Suppressor macrophage treated with lipopolysaccharide for 4 hours (primary cell): ENCODE measurements around the gene SLC25A25.
A peak's percentile ranks its signal among the peaks of the same experiment; 100 is the strongest.

Source experiments
- DNase-seq: peaks from one replicate; pipeline ENCODE4 v3.0.0-alpha.2; 2020

SLC25A25 gene

DNA sequence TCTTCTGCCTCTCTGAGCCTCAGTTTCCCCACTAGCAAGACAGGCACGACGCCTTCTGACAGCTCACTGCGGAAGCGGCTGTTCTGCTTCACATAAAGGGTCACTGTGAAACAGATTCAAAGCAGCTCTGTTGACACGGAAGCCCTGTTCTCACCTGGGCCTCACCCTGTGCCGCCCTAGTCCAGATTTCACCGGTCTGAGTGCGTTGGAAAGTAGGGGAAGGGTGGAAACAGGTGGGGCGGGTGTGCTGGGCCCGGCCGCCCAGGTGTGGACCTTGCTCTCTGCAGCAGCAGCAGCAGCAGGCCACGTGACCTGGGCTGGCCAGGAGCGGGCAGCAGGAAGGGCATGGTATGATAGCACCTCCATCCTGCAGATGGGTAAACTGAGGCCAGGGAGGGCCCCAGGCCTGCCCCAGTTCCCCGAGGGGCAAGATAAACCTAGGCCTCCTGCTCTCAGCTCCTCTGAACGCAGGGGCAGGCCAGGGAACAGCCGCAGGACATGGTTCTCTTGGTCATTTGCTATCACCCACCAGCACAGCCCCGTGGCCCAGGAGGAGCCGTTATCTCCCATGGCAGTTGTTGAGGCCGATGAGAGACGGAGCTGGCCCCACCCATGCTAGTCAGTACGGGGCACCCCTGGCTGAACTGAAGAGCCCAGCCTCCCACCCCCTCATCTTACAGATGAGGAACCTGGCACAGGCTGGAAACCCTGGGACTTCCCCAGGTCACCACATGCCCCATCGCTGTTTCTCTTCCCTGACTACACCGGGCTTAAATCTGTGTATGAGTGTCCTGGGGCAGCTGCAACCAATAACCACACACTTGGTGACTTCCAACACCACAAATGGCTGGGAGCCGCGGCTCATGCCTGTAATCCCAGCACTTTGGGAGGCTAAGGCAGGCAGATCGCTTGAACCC is 47.4 kb downstream of the SLC25A25 start:
- peak; percentile 87 for DNase-seq

GRCh38 chr9:128116104-128117083 is 48.4 kb downstream of the SLC25A25 start:
- DNase-seq: no peak

DNA sequence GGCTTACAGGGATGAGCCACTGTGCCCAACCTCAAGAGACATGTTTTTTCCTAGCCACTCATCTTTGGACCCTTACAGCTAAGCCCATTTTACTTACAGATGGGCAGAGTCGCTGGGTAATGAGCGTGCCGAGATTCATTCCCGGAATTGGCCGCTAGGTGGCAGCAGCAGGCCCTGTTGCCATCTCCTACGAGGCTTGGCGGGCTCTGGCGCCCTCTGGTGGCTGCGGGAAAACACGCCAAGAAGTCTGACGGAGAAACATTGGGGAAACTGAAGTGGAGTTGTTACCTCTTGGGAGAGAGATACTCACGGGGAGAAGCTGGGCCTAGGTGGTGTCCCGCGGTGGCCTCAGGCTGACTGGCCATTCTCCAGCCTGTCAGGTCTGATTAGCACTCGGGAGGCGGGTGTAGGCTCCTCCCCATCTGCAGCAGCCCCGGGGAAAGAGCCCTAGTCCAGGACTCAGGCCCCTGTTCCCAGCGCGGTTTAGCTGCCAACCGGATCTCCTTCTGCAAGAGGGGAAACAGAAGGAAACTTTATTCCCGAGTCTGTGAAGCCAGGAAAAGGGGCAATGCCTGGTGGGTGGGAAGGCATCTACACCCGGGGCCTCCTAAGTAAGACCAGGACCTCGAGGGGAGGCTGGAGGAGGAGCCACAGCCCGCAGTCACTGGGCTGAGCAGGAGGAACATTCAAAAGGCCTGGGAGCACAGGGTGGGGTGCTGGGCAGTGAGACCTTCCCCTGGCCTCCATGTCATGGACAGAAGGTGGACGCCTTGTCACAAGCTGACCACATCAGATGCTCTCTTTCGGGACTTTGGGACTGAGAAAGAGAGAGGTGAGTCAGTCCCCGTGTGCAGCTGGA is 49.8 kb downstream of the SLC25A25 start:
- DNase-seq: peak; percentile 97

- DNase-seq: no peak
These were observed 50.4 kb downstream of the SLC25A25 start for GRCh38 chr9:128118472-128118857.

GRCh38 chr9:128118971-128119665 is 51.1 kb downstream of the SLC25A25 start:
- no peak for DNase-seq

DNA sequence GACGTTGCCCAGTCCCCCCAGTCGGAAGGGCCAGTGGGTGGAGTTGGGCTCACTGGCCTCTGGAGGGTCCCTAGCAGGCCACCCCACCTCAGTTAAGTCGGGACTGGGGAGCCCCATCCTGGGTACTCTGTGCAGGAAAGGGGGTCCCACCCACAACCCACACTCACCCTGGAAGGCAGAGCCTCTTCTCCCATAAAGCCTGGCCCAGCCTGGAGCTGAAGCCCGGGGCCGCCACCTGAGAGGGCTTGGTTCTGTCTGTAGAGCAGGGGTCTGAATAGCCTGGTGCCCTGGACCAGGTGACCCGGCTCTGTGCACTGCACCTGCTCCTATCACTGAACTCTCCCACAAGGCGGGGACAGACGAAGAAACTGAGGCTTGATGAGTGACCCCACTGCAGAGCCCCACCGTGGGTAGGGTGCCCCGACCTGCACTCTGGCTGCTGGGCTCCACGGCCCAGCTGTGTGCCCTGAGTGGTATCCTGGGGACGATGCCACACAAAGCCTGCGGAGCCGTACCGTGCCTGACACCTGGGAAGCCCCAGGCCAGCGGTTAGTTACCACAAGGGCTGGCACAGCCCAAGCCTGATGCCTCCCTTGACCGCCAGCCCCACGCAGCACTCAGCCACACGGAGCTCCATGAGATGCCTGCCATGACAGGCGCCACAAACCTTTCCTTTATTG is 52.2 kb downstream of the SLC25A25 start:
- DNase-seq: no peak

- DNase-seq: no peak
These were observed 52.9 kb downstream of the SLC25A25 start for GRCh38 chr9:128120741-128121465.

DNA sequence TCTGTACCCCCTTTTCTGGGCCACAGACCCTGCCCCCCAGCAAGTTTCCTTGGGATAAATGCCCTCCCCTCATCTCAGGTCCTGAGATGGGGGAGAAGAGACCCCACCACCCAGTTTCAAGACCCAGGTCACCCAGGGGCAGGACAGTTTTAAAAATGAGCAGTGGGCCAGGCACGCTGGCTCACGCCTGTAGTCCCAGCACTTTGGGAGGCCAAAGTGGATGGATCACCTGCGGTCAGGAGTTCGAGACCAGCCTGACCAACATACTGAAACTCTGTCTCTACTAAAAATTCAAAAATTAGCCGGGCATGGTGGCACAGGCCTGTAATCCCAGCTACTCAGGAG is 53.4 kb downstream of the SLC25A25 start:
- DNase-seq: no peak

DNA sequence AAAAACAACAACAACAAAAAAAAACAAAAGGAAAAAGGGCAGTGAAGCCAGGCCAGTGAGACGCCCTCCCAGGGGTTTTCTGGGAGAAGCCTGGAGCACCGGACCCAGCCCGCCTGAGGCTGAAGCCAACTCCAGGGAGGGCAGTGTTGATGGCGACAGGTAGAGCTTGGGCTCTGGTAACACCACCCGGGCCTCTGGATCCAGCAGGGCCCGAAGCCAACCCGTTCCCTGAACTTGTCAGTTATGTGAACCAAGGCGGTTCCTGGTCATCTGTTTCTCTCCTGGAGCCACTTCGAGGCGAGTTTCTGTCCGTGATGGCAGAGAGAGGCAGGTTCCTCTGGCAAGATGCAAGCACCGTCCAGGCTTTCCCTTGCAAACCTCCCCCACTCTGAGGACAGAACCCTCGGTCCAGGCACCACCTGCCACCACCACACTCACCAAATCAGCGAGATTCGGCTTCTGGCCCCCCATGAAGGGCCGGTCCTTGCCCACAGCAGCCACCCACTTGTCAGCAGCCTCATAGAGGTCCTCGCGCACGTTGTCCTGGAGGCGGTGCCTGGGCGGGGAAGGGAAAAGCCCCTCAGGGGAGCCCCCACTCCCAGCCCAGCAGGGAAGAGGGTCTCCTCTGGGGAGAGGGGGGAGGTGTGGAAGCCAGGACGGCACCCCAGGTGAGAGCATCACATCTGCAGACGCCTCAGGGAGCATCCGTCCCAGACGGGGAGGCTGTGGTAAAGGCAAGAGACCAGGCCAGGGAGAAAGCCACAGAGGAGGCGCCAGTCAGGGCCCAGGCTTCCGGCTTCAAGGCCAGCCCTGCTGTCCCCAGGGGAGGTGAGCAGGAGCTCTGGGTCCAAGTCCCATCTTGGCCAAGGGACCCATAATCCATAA is 54.1 kb downstream of the SLC25A25 start:
- no peak for DNase-seq

GRCh38 chr9:128122809-128123175 is 54.8 kb downstream of the SLC25A25 start:
- DNase-seq: no peak

GRCh38 chr9:128123451-128124080 is 55.5 kb downstream of the SLC25A25 start:
- DNase-seq: no peak

- no peak for DNase-seq
These were observed 56.4 kb downstream of the SLC25A25 start for GRCh38 chr9:128124451-128124850.

- peak; percentile 68 for DNase-seq
These were observed 57.0 kb downstream of the SLC25A25 start for GRCh38 chr9:128124873-128125579.

GRCh38 chr9:128125580-128126354 is 57.7 kb downstream of the SLC25A25 start:
- no peak for DNase-seq

GRCh38 chr9:128127568-128127989 is 59.5 kb downstream of the SLC25A25 start, which contains the start of gene PTGES2:
Gene PTGES2 (minus strand): TSS chr9:128127729. CDS start chr9:128127717, 12 bp downstream.
- DNase-seq: peak; percentile 92

DNA sequence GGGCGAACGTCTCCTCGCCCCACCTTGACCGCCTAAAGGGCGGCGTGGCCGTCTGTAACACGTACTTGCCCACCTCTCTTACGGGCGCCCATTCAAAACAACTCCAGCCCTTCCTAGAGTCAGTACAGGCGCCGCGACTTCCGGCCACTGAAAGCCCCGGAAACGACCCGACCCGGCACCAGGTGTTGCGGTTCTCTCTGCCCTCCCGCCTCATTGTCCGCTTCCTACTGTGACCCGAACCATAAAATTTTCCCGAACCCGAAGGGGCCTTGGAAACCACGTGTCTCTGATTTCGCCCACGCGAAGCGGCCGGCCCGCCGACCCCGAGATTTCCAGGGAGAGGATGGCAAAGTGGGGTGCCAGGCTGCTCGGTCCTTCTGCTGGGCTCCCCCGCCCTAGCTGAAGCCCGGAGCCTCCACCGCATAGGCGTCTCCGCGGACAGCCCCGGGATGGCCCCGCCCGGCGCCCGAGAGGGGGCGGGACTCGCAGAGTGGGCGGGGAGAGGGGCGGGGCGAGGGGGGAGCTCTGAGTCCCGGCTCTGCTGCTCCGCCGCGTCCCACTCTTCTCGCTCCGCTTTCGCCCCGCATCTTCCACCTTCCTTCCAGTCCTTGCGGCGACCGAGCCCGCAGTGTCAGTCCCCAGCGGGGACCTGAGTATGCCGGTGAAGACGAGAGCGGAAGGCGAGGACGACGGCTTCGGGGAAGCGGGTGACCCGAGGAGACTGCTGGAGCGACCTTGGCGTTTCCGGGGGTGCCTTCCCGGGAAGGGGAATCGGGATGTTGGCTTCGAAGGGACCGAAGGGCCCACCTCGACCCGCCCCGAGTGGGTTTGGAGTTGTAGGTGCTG is 60.2 kb downstream of the SLC25A25 start:
- peak; percentile 89 for DNase-seq
